SK-N-SH (cell line): ENCODE data around the gene SLC25A20. TPM values are rescaled to one million over a fixed set of nuclear protein-coding genes. Genes with fewer than 3 reads are reported as not detected.

ENCODE experiments used
- CTCF ChIA-PET: fragments of 300-600, 350-600 bp; formaldehyde crosslinking; extraction: SDS; loops from one replicate; lab custom pipeline; 2021; lab: Yijun Ruan, JAX
- POLR2A ChIA-PET: fragments of 350-600 bp; sonication (Branson Sonifier 250); formaldehyde crosslinking; extraction: SDS; loops from one replicate; lab custom pipeline; 2020; ENCODE audit warnings: antibody characterized with exemption, inconsistent platforms; lab: Yijun Ruan, JAX
- DNase-seq: peaks from one replicate; pipeline ENCODE4 v3.0.0; 2012
- H2AFZ ChIP-seq: fragments of 200-600 bp; sonication (generic); 2 replicates; pipeline ENCODE4 v1.8.1; 2016; ENCODE audit warnings: antibody characterized with exemption, mild to moderate bottlenecking, low read depth
- H3F3A ChIP-seq: fragments of 200-600 bp; sonication (generic); replicated peaks from 2 replicates; pipeline ENCODE3; 2016; ENCODE audit warnings: antibody characterized with exemption, mild to moderate bottlenecking; ENCODE audit not compliant: insufficient read depth
- H3K27ac ChIP-seq, 2 experiments: fragments of 200-500 bp in 1 of 2; fragments of 200-600 bp in 1 of 2; sonication (Bioruptor generic) in 1 of 2; sonication (generic), shearing (Covaris generic) in 1 of 2; 2 replicates each; pipeline versions ENCODE4 v1.5.1 to v1.6.1; 2014 to 2016; ENCODE audit warnings: low read depth in 2 of 2, inconsistent platforms in 1 of 2, low read length in 1 of 2, mild to moderate bottlenecking in 1 of 2, mixed read lengths in 1 of 2
- H3K27me3 ChIP-seq: fragments of 200-600 bp; sonication (generic), shearing (Covaris generic); 2 replicates; pipeline ENCODE4 v1.6.1; 2016; ENCODE audit warnings: mixed run types; ENCODE audit not compliant: insufficient read depth
- H3K36me3 ChIP-seq, 2 experiments: fragments of 200-500 bp in 1 of 2; fragments of 200-600 bp in 1 of 2; sonication (Bioruptor generic) in 1 of 2; sonication (generic) in 1 of 2; replicated peaks in 1 of 2; 2 replicates each; pipeline versions ENCODE3 to v1.5.1; 2014 to 2016; ENCODE audit warnings: low read length in 1 of 2, mild to moderate bottlenecking in 1 of 2; ENCODE audit not compliant: insufficient read depth in 2 of 2, control insufficient read depth in 1 of 2
- H3K4me1 ChIP-seq, 2 experiments: fragments of 200-500 bp in 1 of 2; fragments of 200-600 bp in 1 of 2; sonication (Bioruptor generic) in 1 of 2; sonication (generic), shearing (Covaris generic) in 1 of 2; 2 replicates each; pipeline versions ENCODE4 v1.5.1 to v1.6.1; 2014 to 2016; ENCODE audit warnings: low read depth in 1 of 2, low read length in 1 of 2, mixed run types in 1 of 2; ENCODE audit not compliant: insufficient read depth in 2 of 2, control insufficient read depth in 1 of 2
- H3K4me2 ChIP-seq: fragments of 200-600 bp; sonication (generic), shearing (Covaris generic); 2 replicates; pipeline ENCODE4 v1.6.1; 2017; ENCODE audit warnings: mixed run types
- H3K4me3 ChIP-seq, 2 experiments: fragments of 200-500 bp in 1 of 2; fragments of 200-600 bp in 1 of 2; sonication (Bioruptor generic) in 1 of 2; sonication (generic), shearing (Covaris generic) in 1 of 2; 2 replicates each; pipeline versions ENCODE4 v1.5.1 to v1.8.1; 2014 to 2016; ENCODE audit warnings: low read depth in 2 of 2, inconsistent platforms in 1 of 2, low read length in 1 of 2, mild to moderate bottlenecking in 1 of 2, mixed read lengths in 1 of 2, moderate library complexity in 1 of 2
- H3K79me2 ChIP-seq: fragments of 200-600 bp; sonication (generic); 2 replicates; pipeline ENCODE4 v1.8.1; 2017; ENCODE audit warnings: mild to moderate bottlenecking; ENCODE audit not compliant: insufficient read depth
- H3K9ac ChIP-seq: fragments of 200-600 bp; sonication (generic); 2 replicates; pipeline ENCODE4 v1.6.1; 2017; ENCODE audit warnings: mixed run types
- H3K9me2 ChIP-seq: fragments of 200-600 bp; sonication (generic); 2 replicates; pipeline ENCODE4 v1.6.1; 2017; ENCODE audit warnings: mixed run types
- H3K9me3 ChIP-seq: fragments of 200-600 bp; sonication (generic); 2 replicates; pipeline ENCODE4 v1.6.1; 2017; ENCODE audit warnings: mixed run types, mild to moderate bottlenecking, moderate library complexity
- H4K20me1 ChIP-seq: fragments of 200-600 bp; sonication (generic); 2 replicates; pipeline ENCODE4 v1.6.1; 2017; ENCODE audit warnings: mild to moderate bottlenecking, mixed run types; ENCODE audit not compliant: insufficient read depth
- EP300 ChIP-seq, 2 experiments: IDR thresholded peaks; 2 replicates each; pipeline versions ENCODE4 v1.4.0 to v1.6.1; 2012; ENCODE audit warnings: borderline replicate concordance in 1 of 2, low read depth in 1 of 2, low read length in 1 of 2
- FOXJ3 ChIP-seq: sonication (generic); formaldehyde crosslinking; IDR thresholded peaks from 2 replicates; pipeline ENCODE4 v1.5.1; 2020; ENCODE audit warnings: mild to moderate bottlenecking, missing genetic modification reagents
- GATA2 ChIP-seq: sonication (generic); formaldehyde crosslinking; IDR thresholded peaks from 2 replicates; pipeline ENCODE4 v1.5.0; 2020; ENCODE audit warnings: mild to moderate bottlenecking, missing genetic modification reagents
- JUND ChIP-seq: IDR thresholded peaks from 2 replicates; pipeline ENCODE4 v1.4.0; 2012
- MXI1 ChIP-seq: IDR thresholded peaks from 2 replicates; pipeline ENCODE4 v1.6.1; 2012; ENCODE audit warnings: mild to moderate bottlenecking, low read depth, low read length, improper control_type of control experiment
- NFIC ChIP-seq: IDR thresholded peaks from 2 replicates; pipeline ENCODE4 v1.4.0; 2012; ENCODE audit warnings: borderline replicate concordance
- NRF1 ChIP-seq: IDR thresholded peaks from 2 replicates; pipeline ENCODE4 v1.6.1; 2012; ENCODE audit warnings: low read depth, mild to moderate bottlenecking, low read length
- RCOR1 ChIP-seq: fragments of 150-350 bp; IDR thresholded peaks from 2 replicates; pipeline ENCODE4 v1.6.1; 2017; ENCODE audit warnings: antibody characterized with exemption, low read length
- RXRA ChIP-seq: IDR thresholded peaks from 2 replicates; pipeline ENCODE4 v1.4.0; 2012; ENCODE audit warnings: low read depth, mild to moderate bottlenecking, borderline replicate concordance
- TAF1 ChIP-seq: IDR thresholded peaks from 2 replicates; pipeline ENCODE4 v1.6.1; 2012; ENCODE audit warnings: low read depth, mild to moderate bottlenecking, low read length, moderate library complexity, borderline replicate concordance
- TCF12 ChIP-seq: IDR thresholded peaks from 2 replicates; pipeline ENCODE4 v1.4.0; 2012
- YY1 ChIP-seq: IDR thresholded peaks from 2 replicates; pipeline ENCODE4 v1.4.0; 2012; ENCODE audit warnings: low read depth, mild to moderate bottlenecking
- WGBS: methylation state at CpG from one replicate; pipeline ENCODE4 v1.1.6; 2017; ENCODE audit warnings: low lambda C conversion rate; 5-methylcytosine and 5-hydroxymethylcytosine counted together
- polyA plus RNA-seq, 3 experiments: library from polyadenylated mRNA; depleted of rRNA; stranded (reverse); fragments of >200 nt; gene quantifications; 2 replicates each; pipeline ENCODE4 v1.2.3, GENCODE V29; 2012
- TF ChIP-seq, protein P1 (sequence below): IDR thresholded peaks from 2 replicates; pipeline ENCODE4 v1.4.0; 2012; ENCODE audit warnings: low read depth
- TF ChIP-seq, protein P2 (sequence below): fragments of 200-600 bp; sonication (generic); IDR thresholded peaks from 2 replicates; pipeline ENCODE4 v1.6.1; 2017; ENCODE audit warnings: antibody characterized with exemption, mild to moderate bottlenecking, moderate library complexity

The SLC25A20 gene
- polyA plus RNA-seq, 1 of the 3 experiments (the other 2 are of a cell fraction) = 30.3 TPM

DNA sequence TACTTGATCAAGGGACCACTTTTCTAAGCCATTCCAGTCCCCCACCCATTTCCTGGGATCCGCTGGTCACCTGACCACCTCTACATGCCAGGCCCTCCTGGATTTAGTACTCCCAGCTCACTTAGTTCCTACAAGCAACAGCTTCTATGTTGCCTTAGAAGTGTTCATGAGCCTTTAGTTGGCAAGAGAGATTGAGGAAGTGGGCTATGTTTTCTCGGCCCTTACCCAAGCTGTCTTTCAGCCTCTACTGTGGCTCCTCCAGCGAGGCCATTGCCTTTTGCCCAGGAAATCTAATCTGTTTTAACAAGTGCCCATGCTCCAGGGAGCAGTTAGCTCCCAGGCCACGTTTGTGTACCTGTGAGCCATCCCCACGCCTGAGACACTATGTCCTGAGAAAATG, 46.5 kb downstream of the SLC25A20 start:
- H3K36me3 ChIP-seq = no peaks in the 10 kb centered on the region
- H3K79me2 ChIP-seq = no peaks in the 10 kb centered on the region
- peaks cover 0 to 25% of the 10 kb centered on the region in 2 experiments; a peak in 1 of 4 replicates for H3K4me1 ChIP-seq
- H3K9me3 ChIP-seq = no peaks in the 10 kb centered on the region
- no peak overlapping the region for H3K4me3 ChIP-seq
- H2AFZ ChIP-seq = no peak overlapping the region
- no peak overlapping the region for H3K4me2 ChIP-seq
- peaks cover 3% of the 10 kb centered on the region for H3F3A ChIP-seq
- TF ChIP-seq GATA2 (CRISPR knock-in tag) (no peak), EP300 (IDR thresholded peaks at IDR 0.05; ENCODE audit: borderline replicate concordance in 1 of 2, low read depth in 1 of 2, low read length in 1 of 2) (no peak), RCOR1 (no peak), FOXJ3 (CRISPR knock-in tag) (no peak), JUND (no peak), YY1 (no peak), RXRA (no peak), TCF12 (no peak), NRF1 (no peak)
- TF ChIP-seq, protein P1, sequence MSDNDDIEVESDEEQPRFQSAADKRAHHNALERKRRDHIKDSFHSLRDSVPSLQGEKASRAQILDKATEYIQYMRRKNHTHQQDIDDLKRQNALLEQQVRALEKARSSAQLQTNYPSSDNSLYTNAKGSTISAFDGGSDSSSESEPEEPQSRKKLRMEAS = no peak
- TF ChIP-seq, protein P2, sequence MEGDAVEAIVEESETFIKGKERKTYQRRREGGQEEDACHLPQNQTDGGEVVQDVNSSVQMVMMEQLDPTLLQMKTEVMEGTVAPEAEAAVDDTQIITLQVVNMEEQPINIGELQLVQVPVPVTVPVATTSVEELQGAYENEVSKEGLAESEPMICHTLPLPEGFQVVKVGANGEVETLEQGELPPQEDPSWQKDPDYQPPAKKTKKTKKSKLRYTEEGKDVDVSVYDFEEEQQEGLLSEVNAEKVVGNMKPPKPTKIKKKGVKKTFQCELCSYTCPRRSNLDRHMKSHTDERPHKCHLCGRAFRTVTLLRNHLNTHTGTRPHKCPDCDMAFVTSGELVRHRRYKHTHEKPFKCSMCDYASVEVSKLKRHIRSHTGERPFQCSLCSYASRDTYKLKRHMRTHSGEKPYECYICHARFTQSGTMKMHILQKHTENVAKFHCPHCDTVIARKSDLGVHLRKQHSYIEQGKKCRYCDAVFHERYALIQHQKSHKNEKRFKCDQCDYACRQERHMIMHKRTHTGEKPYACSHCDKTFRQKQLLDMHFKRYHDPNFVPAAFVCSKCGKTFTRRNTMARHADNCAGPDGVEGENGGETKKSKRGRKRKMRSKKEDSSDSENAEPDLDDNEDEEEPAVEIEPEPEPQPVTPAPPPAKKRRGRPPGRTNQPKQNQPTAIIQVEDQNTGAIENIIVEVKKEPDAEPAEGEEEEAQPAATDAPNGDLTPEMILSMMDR = no peak
- no peaks in the 10 kb centered on the region for H3K27me3 ChIP-seq
- ChIA-PET CTCF (no interaction called here), POLR2A (no interaction called here)
- H3K9ac ChIP-seq = no peak overlapping the region
- no peaks in the 10 kb centered on the region for H4K20me1 ChIP-seq
- H3K27ac ChIP-seq = peak overlapping the region in 1 of 2 experiments; percentile 64; a peak in 2 of 4 replicates
- WGBS = 85% methylated on average over 5 of the region's 5 CpGs
- no peaks in the 10 kb centered on the region for H3K9me2 ChIP-seq
- DNase-seq = no peak

DNA sequence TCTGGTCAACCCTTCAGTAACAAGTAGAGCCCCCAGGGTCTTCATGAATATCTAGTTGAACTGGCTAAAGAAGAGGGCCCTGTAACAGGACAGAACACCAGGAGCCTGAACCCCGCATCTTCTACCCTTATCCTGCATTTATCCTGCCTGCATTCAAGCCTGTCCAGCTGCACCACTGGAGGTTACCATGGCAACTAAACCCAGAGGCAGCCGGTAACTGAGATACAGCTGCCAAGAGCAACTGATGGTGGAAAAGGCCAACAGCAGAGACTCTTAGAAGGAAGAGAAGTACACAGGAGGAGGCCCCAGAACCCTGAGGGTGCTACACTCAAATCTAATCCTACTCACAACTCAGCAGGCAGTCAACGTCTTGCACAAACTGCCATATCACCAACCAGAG, 47.3 kb downstream of the SLC25A20 start:
- Histone ChIP-seq H3K79me2 (peaks cover 5% of the 10 kb centered on the region), H3K9me3 (no peaks in the 10 kb centered on the region), H3K9ac (no peak overlapping the region), H3K27me3 (no peaks in the 10 kb centered on the region), H3K4me3 (no peak overlapping the region), H3K36me3 (no peaks in the 10 kb centered on the region), H3K9me2 (no peaks in the 10 kb centered on the region), H3K4me1 (peaks cover 2 to 28% of the 10 kb centered on the region in 2 experiments; a peak in 2 of 4 replicates), H2AFZ (no peak overlapping the region), H3F3A (peaks cover 3% of the 10 kb centered on the region), H3K27ac (peak overlapping the region in 1 of 2 experiments; percentile 64; a peak in 2 of 4 replicates), H4K20me1 (no peaks in the 10 kb centered on the region), H3K4me2 (no peak overlapping the region)
- peak; percentile 76 for DNase-seq
- TF ChIP-seq TAF1 = no peak
- no peak for TF ChIP-seq NFIC
- peak; percentile 55; the same call in 1 of the 2 replicates for TF ChIP-seq MXI1
- ChIA-PET CTCF (no interaction called here), POLR2A (interaction anchor here (0.9 kb wide), 1 partner anchor 20 kb away, joined by 3 read pairs; no protein-coding TSS in a partner anchor)
- 48% methylated on average over 3 of the region's 3 CpGs for WGBS
